Keratinocyte (primary cell): Measurements from ENCODE around the gene FKTN. TPM values are rescaled to one million over a fixed set of nuclear protein-coding genes. Genes with fewer than 3 reads are reported as not detected.

ENCODE experiments used
- DNase-seq: peaks from one replicate; pipeline ENCODE4 v3.0.0-alpha.2; 2011; ENCODE audit warnings: low read depth, missing footprints, low spot score
- FAIRE-seq: peaks from 2 replicates; lab custom pipeline; 2011; peaks lifted over from hg19 to GRCh38; lab: Jason Lieb, UNC
- H2AFZ ChIP-seq: 2 replicates; pipeline ENCODE4 v1.6.0; 2012; ENCODE audit warnings: low read length, control low read depth, inconsistent platforms; ENCODE audit not compliant: control insufficient read depth
- H3K27ac ChIP-seq: 2 replicates; pipeline ENCODE4 v1.5.1; 2011; ENCODE audit warnings: low read length; ENCODE audit not compliant: control insufficient read depth, insufficient read depth
- H3K27me3 ChIP-seq: 3 replicates; pipeline ENCODE4 v1.6.0; 2011; ENCODE audit warnings: low read length; ENCODE audit not compliant: control insufficient read depth, insufficient read depth; ENCODE audit errors: extremely low read depth
- H3K36me3 ChIP-seq, 2 experiments: 2 replicates in 1 of 2; 3 replicates in 1 of 2; pipeline ENCODE4 v1.5.1; 2011; ENCODE audit warnings: low read length in 2 of 2, mild to moderate bottlenecking in 1 of 2; ENCODE audit not compliant: control insufficient read depth in 2 of 2, insufficient read depth in 2 of 2; ENCODE audit errors: extremely low read depth in 1 of 2
- H3K4me1 ChIP-seq: 3 replicates; pipeline ENCODE4 v1.5.1; 2011; ENCODE audit warnings: low read length; ENCODE audit not compliant: control insufficient read depth, insufficient read depth; ENCODE audit errors: extremely low read depth
- H3K4me2 ChIP-seq: 3 replicates; pipeline ENCODE4 v1.6.0; 2011; ENCODE audit warnings: low read depth, low read length; ENCODE audit not compliant: control insufficient read depth, insufficient read depth; ENCODE audit errors: extremely low read depth
- H3K4me3 ChIP-seq, 3 experiments: fragments of 200-600 bp in 1 of 3; sonication (generic) in 1 of 3; 2 replicates in 2 of 3; 3 replicates in 1 of 3; pipeline ENCODE4 v1.5.1; 2011 to 2016; ENCODE audit warnings: low read length in 3 of 3, mild to moderate bottlenecking in 3 of 3, control low read depth in 2 of 3, inconsistent platforms in 1 of 3, low read depth in 1 of 3, mixed read lengths in 1 of 3, mixed run types in 1 of 3, moderate library complexity in 1 of 3; ENCODE audit not compliant: control insufficient read depth in 2 of 3, insufficient read depth in 2 of 3; ENCODE audit errors: extremely low read depth in 1 of 3
- H3K79me2 ChIP-seq: 2 replicates; pipeline ENCODE4 v1.6.0; 2012; ENCODE audit warnings: low read length; ENCODE audit not compliant: control insufficient read depth, insufficient read depth
- H3K9ac ChIP-seq: 3 replicates; pipeline ENCODE4 v1.6.0; 2011; ENCODE audit warnings: low read length; ENCODE audit not compliant: control insufficient read depth, insufficient read depth; ENCODE audit errors: extremely low read depth
- H3K9me1 ChIP-seq: 3 replicates; pipeline ENCODE4 v1.6.0; 2011; ENCODE audit warnings: low read length; ENCODE audit not compliant: control insufficient read depth, insufficient read depth; ENCODE audit errors: extremely low read depth
- H3K9me3 ChIP-seq: 2 replicates; pipeline ENCODE4 v1.5.1; 2012; ENCODE audit warnings: low read depth, low read length; ENCODE audit not compliant: control insufficient read depth
- H4K20me1 ChIP-seq: 3 replicates; pipeline ENCODE4 v1.6.0; 2011; ENCODE audit warnings: low read length; ENCODE audit not compliant: control insufficient read depth, insufficient read depth; ENCODE audit errors: extremely low read depth
- EZH2 ChIP-seq: IDR thresholded peaks from one replicate; pipeline ENCODE4 v1.6.1; 2012; ENCODE audit warnings: inconsistent platforms, mild to moderate bottlenecking, low read length, moderate library complexity
- dilution Hi-C: fragments of 300-500 bp; cut with MboI; formaldehyde crosslinking; loops from one replicate; pipeline ENCODE4 v1.7.0; 2020; ENCODE audit warnings: low sequenced_read_pairs; ENCODE audit not compliant: extremely low pct_ligation_motif_present
- polyA plus RNA-seq, 5 experiments: library from polyadenylated mRNA; depleted of rRNA in 3 of 5; stranded (reverse) in 3 of 5; stranded (forward) in 1 of 5; unstranded in 1 of 5; fragments of >200 nt; gene quantifications; 1 replicate in 1 of 5; 2 replicates in 3 of 5; 3 replicates in 1 of 5; pipeline versions ENCODE4 v1.2.1 to v1.2.3, GENCODE V29; 2011 to 2012; ENCODE audit warnings: missing spikeins in 2 of 5, low read depth in 1 of 5, low replicate concordance in 1 of 5
- TF ChIP-seq, protein P1 (sequence below), 3 experiments: IDR thresholded peaks in 1 of 3; conservative IDR thresholded peaks in 1 of 3; optimal IDR thresholded peaks in 1 of 3; 2 replicates in 2 of 3; 3 replicates in 1 of 3; pipeline versions ENCODE3 to v1.5.1; 2011; ENCODE audit warnings: low read length in 3 of 3, mild to moderate bottlenecking in 3 of 3, moderate library complexity in 2 of 3, control low read depth in 1 of 3, inconsistent platforms in 1 of 3; ENCODE audit not compliant: insufficient read depth in 2 of 3; ENCODE audit errors: extremely low read depth in 1 of 3

FKTN gene
- polyA plus RNA-seq, 1 donor (not counting 4 experiments of a cell fraction or from before 2014, with no cell fraction given): 15.9 TPM

DNA sequence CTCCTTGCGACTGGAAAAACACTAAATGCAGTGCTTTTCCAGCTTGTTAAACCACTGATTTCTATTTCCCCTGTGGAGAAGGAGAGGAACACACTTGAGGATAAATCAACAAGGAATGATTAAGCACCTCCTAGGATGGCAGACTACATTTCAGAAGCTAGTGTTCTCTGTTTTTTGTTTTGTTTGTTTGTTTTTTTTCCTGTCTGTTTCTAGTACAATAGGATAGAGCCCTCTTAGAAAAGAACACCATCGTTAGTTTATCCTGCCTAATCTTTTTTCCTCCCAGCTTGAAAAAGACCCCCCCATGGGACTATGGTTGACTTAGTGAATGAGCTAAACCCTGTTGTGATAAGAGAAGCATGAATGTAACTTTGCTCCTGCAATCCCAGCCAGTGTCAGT is 100.4 kb downstream of the FKTN start:
- Histone ChIP-seq H2AFZ (no peak overlapping the region), H3K4me1 (no peaks in the 10 kb centered on the region), H4K20me1 (no peaks in the 10 kb centered on the region), H3K4me3 (no peak overlapping the region), H3K4me2 (no peak overlapping the region), H3K79me2 (no peaks in the 10 kb centered on the region), H3K36me3 (no peaks in the 10 kb centered on the region), H3K9ac (no peak overlapping the region), H3K27me3 (peaks cover 26% of the 10 kb centered on the region), H3K9me1 (no peaks in the 10 kb centered on the region), H3K9me3 (no peaks in the 10 kb centered on the region), H3K27ac (no peak overlapping the region)
- DNase-seq (no peak), FAIRE-seq (no peak)
- dilution Hi-C loops: no loop called here
- TF ChIP-seq, protein P1, sequence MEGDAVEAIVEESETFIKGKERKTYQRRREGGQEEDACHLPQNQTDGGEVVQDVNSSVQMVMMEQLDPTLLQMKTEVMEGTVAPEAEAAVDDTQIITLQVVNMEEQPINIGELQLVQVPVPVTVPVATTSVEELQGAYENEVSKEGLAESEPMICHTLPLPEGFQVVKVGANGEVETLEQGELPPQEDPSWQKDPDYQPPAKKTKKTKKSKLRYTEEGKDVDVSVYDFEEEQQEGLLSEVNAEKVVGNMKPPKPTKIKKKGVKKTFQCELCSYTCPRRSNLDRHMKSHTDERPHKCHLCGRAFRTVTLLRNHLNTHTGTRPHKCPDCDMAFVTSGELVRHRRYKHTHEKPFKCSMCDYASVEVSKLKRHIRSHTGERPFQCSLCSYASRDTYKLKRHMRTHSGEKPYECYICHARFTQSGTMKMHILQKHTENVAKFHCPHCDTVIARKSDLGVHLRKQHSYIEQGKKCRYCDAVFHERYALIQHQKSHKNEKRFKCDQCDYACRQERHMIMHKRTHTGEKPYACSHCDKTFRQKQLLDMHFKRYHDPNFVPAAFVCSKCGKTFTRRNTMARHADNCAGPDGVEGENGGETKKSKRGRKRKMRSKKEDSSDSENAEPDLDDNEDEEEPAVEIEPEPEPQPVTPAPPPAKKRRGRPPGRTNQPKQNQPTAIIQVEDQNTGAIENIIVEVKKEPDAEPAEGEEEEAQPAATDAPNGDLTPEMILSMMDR (optimal IDR thresholded peaks at IDR 0.05 in 1 of 3, IDR thresholded peaks at IDR 0.05 in 1 of 3, conservative IDR thresholded peaks at IDR 0.05 in 1 of 3; ENCODE audit: extremely low read depth in 1 of 3, insufficient read depth in 2 of 3, low read length in 3 of 3): no peak
- TF ChIP-seq EZH2: no peak

DNA sequence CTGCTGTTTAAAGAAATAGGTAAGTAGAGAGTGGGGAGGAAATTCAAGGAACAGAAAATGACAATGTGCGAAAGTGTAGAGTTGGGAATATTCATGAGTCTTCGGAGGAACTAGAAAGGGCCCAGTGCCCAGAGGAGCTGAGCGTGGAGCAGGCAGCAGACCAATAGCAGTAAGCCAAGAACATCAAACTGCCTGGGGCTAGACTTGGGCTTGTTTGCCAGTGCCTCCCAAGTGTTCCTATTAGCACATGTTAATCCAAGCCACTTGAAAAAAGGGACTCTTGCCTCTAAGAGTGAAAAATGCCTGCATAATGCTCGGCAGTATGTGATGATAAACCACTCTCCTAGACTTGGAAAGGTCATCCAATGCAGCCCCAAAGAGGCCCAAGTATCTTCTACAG is 103.1 kb downstream of the FKTN start:
- no peak overlapping the region for H3K4me3 ChIP-seq
- FAIRE-seq (no peak), DNase-seq (no peak)
- H3K9me1 ChIP-seq: no peaks in the 10 kb centered on the region
- no peaks in the 10 kb centered on the region for H3K9me3 ChIP-seq
- H3K4me2 ChIP-seq: no peak overlapping the region
- TF ChIP-seq, protein P1 (optimal IDR thresholded peaks at IDR 0.05 in 1 of 3, IDR thresholded peaks at IDR 0.05 in 1 of 3, conservative IDR thresholded peaks at IDR 0.05 in 1 of 3; ENCODE audit: extremely low read depth in 1 of 3, insufficient read depth in 2 of 3, low read length in 3 of 3): no peak
- TF ChIP-seq EZH2: no peak
- no peaks in the 10 kb centered on the region for H3K4me1 ChIP-seq
- dilution Hi-C loops: no loop called here
- no peak overlapping the region for H3K9ac ChIP-seq
- H2AFZ ChIP-seq: no peak overlapping the region
- no peaks in the 10 kb centered on the region for H3K36me3 ChIP-seq
- no peaks in the 10 kb centered on the region for H4K20me1 ChIP-seq
- no peak overlapping the region for H3K27ac ChIP-seq
- H3K79me2 ChIP-seq: no peaks in the 10 kb centered on the region
- peaks cover 15% of the 10 kb centered on the region for H3K27me3 ChIP-seq
